IPS-20b (cell line): ENCODE data around the gene CPT2.
A peak's percentile ranks its signal among the peaks of the same experiment; 100 is the strongest.
"Not testable (repeated sequence)": the region's sequence is repeated elsewhere in the genome, so short reads cannot be mapped to it uniquely, and the experiment has no call there.

Source experiments
- H3K27ac ChIP-seq: one replicate; pipeline ENCODE4 v1.5.1; 2013; ENCODE audit warnings: low read length
- H3K27me3 ChIP-seq: 2 replicates; pipeline ENCODE4 v1.6.1; 2013; ENCODE audit warnings: mild to moderate bottlenecking, low read length, inconsistent platforms; ENCODE audit not compliant: insufficient read depth
- H3K36me3 ChIP-seq: 2 replicates; pipeline ENCODE4 v1.6.1; 2013; ENCODE audit warnings: low read depth, mild to moderate bottlenecking, inconsistent platforms, low read length, moderate library complexity; ENCODE audit not compliant: insufficient read depth
- H3K4me1 ChIP-seq: 2 replicates; pipeline ENCODE4 v1.6.1; 2013; ENCODE audit warnings: mild to moderate bottlenecking, control low read depth, inconsistent platforms, low read length, moderate library complexity; ENCODE audit not compliant: insufficient read depth
- H3K4me3 ChIP-seq: 2 replicates; pipeline ENCODE4 v1.5.1; 2013; ENCODE audit warnings: mild to moderate bottlenecking, low read length, inconsistent platforms
- H3K9ac ChIP-seq: 2 replicates; pipeline ENCODE4 v1.6.1; 2013; ENCODE audit warnings: low read depth, mild to moderate bottlenecking, inconsistent platforms, low read length, moderate library complexity
- H3K9me3 ChIP-seq: 2 replicates; pipeline ENCODE4 v1.6.1; 2013; ENCODE audit warnings: mild to moderate bottlenecking, low read depth, low read length, inconsistent platforms; ENCODE audit not compliant: insufficient read depth

CPT2 gene

GRCh38 chr1:53183095-53183990, 13.3 kb upstream of the CPT2 start:
- H3K4me1 ChIP-seq: no peaks in the 10 kb centered on the region
- H3K4me3 ChIP-seq: no peak overlapping the region
- H3K27ac ChIP-seq: no peak overlapping the region
- no peaks in the 10 kb centered on the region for H3K9me3 ChIP-seq
- H3K9ac ChIP-seq: no peak overlapping the region
- no peaks in the 10 kb centered on the region for H3K36me3 ChIP-seq
- 0 out of 2 replicates have a peak, but pooled peaks cover 3% of the 10 kb centered on the region for H3K27me3 ChIP-seq

GRCh38 chr1:53185955-53186297, 10.7 kb upstream of the CPT2 start:
- H3K4me3 ChIP-seq: not testable (repeated sequence)

GRCh38 chr1:53186533-53186932, 10.1 kb upstream of the CPT2 start:
- H3K9ac ChIP-seq: no peak overlapping the region
- H3K9me3 ChIP-seq: no peaks in the 10 kb centered on the region
- H3K4me3 ChIP-seq: no peak overlapping the region
- H3K27ac ChIP-seq: no peak overlapping the region
- no peaks in the 10 kb centered on the region for H3K27me3 ChIP-seq
- H3K4me1 ChIP-seq: no peaks in the 10 kb centered on the region
- no peaks in the 10 kb centered on the region for H3K36me3 ChIP-seq

More at GRCh38 chr1:53185955-53186297, 10.7 kb upstream of the CPT2 start:
- not testable (repeated sequence) for H3K36me3 ChIP-seq, H3K9ac ChIP-seq, H3K4me1 ChIP-seq, H3K27ac ChIP-seq, H3K9me3 ChIP-seq, H3K27me3 ChIP-seq

GRCh38 chr1:53187401-53187800, 9.2 kb upstream of the CPT2 start:
- Histone ChIP-seq H3K4me1 (no peaks in the 10 kb centered on the region), H3K9ac (no peak overlapping the region), H3K27ac (no peak overlapping the region), H3K9me3 (no peaks in the 10 kb centered on the region), H3K36me3 (no peaks in the 10 kb centered on the region), H3K4me3 (no peak overlapping the region), H3K27me3 (no peaks in the 10 kb centered on the region)

- H3K4me1 ChIP-seq: no peaks in the 10 kb centered on the region
- H3K9me3 ChIP-seq: no peaks in the 10 kb centered on the region
- no peak overlapping the region for H3K9ac ChIP-seq
- H3K27me3 ChIP-seq: no peaks in the 10 kb centered on the region
- no peaks in the 10 kb centered on the region for H3K36me3 ChIP-seq
- no peak overlapping the region for H3K27ac ChIP-seq
- H3K4me3 ChIP-seq: no peak overlapping the region
Measured at GRCh38 chr1:53188099-53188498, 8.5 kb upstream of the CPT2 start.

- H3K27ac ChIP-seq: no peak overlapping the region
- H3K9ac ChIP-seq: no peak overlapping the region
- H3K4me3 ChIP-seq: no peak overlapping the region
- no peaks in the 10 kb centered on the region for H3K4me1 ChIP-seq
- H3K9me3 ChIP-seq: no peaks in the 10 kb centered on the region
- no peaks in the 10 kb centered on the region for H3K36me3 ChIP-seq
- H3K27me3 ChIP-seq: no peaks in the 10 kb centered on the region
Measured at GRCh38 chr1:53189061-53189460, 7.6 kb upstream of the CPT2 start.

- Histone ChIP-seq H3K4me3 (no peak overlapping the region), H3K9me3 (no peaks in the 10 kb centered on the region), H3K27ac (no peak overlapping the region), H3K4me1 (no peaks in the 10 kb centered on the region), H3K27me3 (peaks cover 1% of the 10 kb centered on the region; the same call in 1 of the 2 replicates), H3K9ac (no peak overlapping the region), H3K36me3 (no peaks in the 10 kb centered on the region)
Measured at GRCh38 chr1:53190210-53190611, 6.4 kb upstream of the CPT2 start.

- H3K4me3 ChIP-seq: no peak overlapping the region
Measured at GRCh38 chr1:53195246-53196016, 1.2 kb upstream of the CPT2 start.

GRCh38 chr1:53196017-53196484, 573 bp upstream of the CPT2 start:
- peaks cover 10% of the 10 kb centered on the region; the same call in 1 of the 2 replicates for H3K4me1 ChIP-seq
- 0 out of 2 replicates have a peak, but pooled peaks cover 3% of the 10 kb centered on the region for H3K36me3 ChIP-seq
- H3K27me3 ChIP-seq: peaks cover 12% of the 10 kb centered on the region
- peak overlapping the region; percentile 97 for H3K4me3 ChIP-seq
- H3K9me3 ChIP-seq: no peaks in the 10 kb centered on the region
- H3K27ac ChIP-seq: no peak overlapping the region
- H3K9ac ChIP-seq: peak overlapping the region; percentile 96; the same call in 1 of the 2 replicates

More at GRCh38 chr1:53195246-53196016, 1.2 kb upstream of the CPT2 start:
- H3K36me3 ChIP-seq: no peaks in the 10 kb centered on the region
- H3K9me3 ChIP-seq: no peaks in the 10 kb centered on the region
- H3K27me3 ChIP-seq: peaks cover 12% of the 10 kb centered on the region
- no peak overlapping the region for H3K27ac ChIP-seq
- peaks cover 10% of the 10 kb centered on the region; the same call in 1 of the 2 replicates for H3K4me1 ChIP-seq
- H3K9ac ChIP-seq: peak overlapping the region; percentile 96; the same call in 1 of the 2 replicates

- Histone ChIP-seq H3K9ac (peak overlapping the region; percentile 96), H3K27me3 (peaks cover 12% of the 10 kb centered on the region), H3K4me1 (peaks cover 10% of the 10 kb centered on the region; the same call in 1 of the 2 replicates), H3K4me3 (peak overlapping the region; percentile 97), H3K36me3 (peaks cover 18% of the 10 kb centered on the region), H3K9me3 (no peaks in the 10 kb centered on the region), H3K27ac (peak overlapping the region; percentile 67)
Measured at GRCh38 chr1:53197291-53198200, 922 bp downstream of the CPT2 start.

GRCh38 chr1:53198241-53198651, 1.6 kb downstream of the CPT2 start:
- Histone ChIP-seq H3K27me3 (peaks cover 12% of the 10 kb centered on the region), H3K9ac (no peak overlapping the region; the same call in 1 of the 2 replicates), H3K4me1 (peaks cover 10% of the 10 kb centered on the region; the same call in 1 of the 2 replicates), H3K36me3 (peaks cover 25% of the 10 kb centered on the region), H3K9me3 (no peaks in the 10 kb centered on the region), H3K27ac (no peak overlapping the region), H3K4me3 (peak overlapping the region; percentile 97; the same call in 1 of the 2 replicates)
